HG03521 (cell line): ENCODE data around the gene CCDC78.

Experiments
- ATAC-seq: cut with Tn5 transposase; IDR thresholded peaks from one replicate; pipeline ENCODE4 v1.9.1; 2021; ENCODE audit warnings: mild to moderate bottlenecking, moderate library complexity; ENCODE audit not compliant: unreplicated experiment

The CCDC78 gene

DNA sequence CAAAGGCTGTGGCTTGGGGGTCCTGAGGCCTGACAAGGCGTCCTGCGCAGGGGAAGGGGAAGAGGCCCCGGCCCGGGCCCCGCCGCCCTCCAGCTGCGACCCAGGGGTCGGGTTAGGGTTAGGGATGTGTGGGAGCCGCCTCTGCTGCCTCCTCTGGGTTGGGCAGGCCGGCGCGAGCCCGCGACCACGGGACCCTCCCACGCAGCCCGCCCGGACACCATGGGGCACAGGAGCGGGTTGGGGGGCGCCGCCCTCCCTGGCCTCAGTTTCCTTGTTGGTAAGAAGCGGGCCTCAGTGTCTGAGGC is 14.2 kb upstream of the CCDC78 start:
- ATAC-seq: peak; percentile 13

DNA sequence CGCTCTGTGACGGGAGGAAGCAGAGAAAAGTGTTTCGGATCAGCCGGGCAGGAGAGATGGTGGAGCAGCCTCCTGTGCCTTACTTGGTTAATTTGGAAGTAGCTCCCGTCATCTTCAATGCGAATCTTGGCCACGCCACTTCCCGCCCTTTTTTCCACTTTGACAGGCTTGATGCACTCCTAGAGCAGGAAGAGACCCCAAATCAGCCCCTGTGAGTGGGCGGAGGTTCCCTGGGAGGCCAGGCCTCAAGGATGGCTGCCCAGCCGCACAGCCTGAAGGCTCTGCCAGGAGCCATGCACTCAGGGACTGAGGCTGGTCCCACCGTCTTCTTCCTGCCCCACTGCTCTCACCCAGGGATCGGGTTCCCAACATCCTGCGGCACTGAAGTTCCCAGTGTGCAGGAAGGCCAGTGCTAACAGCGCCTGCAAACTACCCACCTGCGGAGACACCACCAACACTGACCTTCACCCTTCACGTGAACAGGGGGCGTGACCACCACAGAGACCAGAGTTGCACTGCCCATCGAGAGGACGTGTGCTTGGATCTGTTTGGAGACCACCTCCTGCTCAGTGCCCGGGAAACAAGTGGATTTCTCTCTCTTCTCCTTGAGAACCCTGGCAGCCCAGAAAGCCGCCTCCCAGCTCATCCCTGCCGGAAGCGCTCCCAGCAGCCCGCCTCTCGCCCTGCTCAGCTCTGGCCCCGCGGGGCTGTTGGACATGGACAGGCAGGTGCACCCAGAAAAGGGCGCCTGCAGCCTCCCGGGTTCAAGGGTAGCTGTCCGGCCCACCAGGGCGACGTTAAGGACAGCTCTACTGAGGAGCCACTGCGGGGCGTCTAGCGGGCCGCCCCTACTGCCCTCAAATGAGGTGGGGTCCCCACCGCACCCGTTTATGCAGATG is 13.6 kb upstream of the CCDC78 start:
- ATAC-seq: no peak

DNA sequence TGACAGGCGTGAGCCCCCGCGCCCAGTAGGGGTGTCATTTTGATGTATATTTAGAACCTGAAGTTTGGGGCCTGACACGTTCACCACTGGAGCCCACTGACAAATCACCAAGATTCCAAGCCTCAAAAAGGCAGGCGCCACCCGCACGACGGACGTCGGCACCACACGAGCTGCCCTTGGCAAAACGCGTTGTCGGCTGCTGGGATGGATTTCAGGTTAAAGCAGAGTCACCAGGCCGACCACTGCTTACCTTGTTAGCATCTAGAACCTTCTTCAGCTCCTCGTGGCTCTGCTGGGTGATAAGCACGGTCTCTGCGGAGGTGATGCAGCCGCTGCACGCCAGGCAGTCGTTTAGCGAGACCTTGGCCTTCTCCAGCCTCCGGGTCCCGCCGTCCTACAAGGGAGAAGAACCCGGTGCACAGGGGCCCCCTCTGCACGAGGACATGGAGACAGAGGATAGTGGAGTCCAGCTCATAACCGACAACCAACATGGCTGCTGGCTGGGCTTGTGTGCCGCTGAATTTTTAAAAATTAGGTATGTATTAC is 10.8 kb upstream of the CCDC78 start:
- no peak for ATAC-seq

DNA sequence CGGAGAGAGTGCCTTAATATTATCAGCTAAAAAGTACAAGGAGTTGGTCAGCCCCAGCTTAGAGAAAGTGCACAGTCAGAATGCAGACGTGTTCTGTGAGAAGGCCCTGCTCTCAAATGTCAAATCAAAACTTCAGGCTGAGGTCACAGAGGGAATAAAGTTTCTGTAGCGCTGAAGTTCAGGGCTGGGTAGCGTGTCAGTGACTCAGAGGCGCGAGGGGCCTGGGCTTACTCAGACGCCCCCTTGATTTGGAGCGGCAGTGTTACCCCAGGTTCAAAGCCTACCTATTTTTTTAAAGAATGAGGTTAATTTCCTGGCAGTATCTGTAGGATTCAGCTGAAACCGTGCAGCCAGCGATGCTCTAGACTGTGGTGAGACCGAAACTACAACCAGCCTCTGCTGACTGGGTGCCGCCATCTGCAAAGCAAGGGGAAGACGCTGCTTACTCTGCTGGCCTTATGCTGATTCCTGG is 9.8 kb upstream of the CCDC78 start:
- no peak for ATAC-seq

DNA sequence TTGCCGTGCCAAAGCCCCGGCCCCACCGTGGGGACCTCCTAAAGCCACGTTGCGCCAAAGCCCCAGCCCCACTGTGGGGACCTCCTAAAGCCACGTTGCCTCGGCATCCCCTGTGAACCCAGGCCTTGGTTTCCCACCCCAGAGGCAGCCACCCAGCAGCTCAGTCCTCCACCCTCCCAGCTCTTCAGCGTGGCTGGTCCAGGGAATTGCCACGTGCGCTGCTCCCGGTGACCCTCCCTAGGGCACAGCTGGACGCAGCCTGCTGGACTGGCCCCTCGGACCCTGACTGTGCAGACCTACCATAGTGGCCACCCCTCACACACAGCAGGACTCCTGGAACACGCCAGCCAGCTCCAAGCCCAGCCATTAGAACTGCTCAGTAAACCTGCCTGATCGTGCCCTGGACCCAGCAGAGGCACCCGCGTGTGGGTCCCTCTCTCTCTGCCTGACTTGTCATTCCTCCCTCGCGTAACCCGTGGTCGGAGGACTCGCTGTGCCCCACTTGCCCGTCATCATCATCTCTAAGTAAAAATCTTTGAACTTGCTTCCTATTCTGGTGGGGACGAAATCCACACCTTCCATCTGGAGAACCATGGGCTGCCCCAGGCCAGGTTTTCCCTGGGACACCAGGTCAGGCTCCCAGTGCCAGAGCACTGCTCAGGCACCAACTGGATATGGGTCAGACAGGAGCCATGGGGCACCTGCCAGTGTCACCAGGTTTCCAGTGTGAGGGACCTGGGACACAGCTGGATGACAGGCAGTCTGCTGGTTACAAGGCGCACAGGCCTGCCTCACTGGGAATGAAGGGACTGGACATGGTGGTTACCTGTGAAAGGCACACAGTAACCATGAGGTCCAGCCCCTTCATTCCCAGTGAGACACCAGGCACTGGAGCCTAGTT is 9.0 kb upstream of the CCDC78 start:
- ATAC-seq: no peak

DNA sequence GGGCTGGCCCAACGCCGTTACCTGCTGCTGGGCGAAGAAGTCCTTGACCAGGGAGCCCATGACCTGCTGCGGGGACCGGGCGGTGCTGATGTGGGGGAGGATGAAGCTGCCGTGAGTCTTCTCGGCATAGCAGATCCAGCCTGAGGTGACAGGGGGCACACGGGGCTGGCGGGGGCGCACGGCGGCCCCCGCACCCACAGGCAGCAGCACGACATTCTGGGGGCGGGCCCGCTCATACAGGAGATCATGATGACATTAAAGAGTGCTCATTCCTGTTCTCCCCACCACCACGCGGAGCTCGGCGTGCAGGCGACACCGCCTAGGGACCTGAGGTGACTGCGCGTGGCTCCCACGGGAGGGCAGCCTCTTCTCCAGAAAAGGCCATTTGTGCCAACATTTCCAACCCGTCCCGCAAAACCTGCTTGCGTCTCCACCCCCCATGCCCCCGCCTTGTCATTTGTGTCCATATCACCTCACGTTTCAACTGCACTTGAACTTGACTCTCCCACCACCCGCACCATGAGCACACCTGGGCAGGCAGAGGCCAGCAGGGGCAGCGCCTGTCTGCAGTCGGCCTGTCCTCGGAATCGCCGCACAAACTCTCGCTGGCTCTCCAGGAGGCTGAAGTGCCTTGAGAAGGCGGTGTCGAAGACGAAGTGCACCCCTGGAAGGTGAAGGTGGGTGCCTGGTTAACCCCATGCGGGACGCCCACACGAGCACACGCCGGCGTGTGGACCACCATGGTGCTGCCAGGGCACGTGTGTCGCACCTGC is 8.2 kb upstream of the CCDC78 start:
- no peak for ATAC-seq

DNA sequence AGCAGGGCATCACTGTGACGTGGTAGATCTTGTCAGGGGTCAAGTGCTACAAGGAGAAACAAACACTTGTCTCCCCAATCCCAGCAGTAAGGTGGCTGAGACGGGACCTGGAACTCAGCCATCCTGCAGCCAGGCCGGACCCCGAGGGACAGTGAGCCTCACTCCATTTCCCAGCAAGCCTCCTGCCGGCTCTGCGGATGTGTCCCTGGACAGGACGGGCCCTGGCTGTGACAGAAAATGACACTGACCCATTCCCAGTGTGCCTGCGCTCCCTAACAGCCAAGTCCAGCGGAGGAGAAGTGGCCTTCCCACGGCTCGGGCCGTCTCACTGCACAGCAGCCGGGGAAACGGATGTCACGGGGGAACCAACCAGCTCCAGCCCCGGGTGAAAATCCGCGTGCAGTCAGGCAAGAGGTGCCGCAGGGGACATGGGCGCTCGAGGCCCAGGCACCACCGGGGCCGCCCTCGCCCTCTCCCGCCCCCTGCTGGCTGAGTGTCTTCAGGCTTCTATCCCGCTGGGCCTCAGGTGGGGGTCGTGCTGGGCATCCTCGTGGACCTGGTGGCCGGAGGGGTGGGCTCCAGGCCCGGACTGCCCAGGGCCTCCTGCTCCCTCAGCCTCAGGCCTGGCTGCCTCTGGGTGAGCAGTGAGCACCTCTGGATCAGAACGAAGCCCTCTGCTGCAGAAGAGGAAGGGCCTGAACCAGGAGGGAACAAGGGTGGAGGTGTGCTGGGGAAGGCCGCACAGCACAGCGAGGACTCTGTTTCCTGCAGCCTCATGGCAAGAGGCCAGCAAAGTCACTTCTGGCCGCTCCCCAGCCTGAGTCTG is 7.4 kb upstream of the CCDC78 start:
- no peak for ATAC-seq

DNA sequence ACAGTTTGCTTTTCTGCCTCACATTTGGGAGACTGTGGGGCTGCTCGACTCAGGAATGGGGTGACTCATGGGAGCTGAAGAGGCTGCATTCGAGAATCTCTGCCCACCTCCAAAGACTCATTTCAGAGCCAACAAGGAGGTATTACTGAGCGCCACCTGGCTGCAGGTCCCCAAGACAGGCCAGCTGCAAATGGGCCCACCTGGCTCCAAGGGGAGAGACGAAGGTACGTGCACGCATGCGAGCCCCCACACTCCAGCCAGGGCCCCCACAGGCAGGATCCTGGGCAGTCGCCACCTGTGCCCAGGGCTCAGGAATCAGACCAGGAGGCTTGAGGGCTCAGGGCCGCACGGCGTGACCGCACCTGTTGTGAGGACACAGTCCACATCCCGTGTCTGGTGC is 6.7 kb upstream of the CCDC78 start:
- ATAC-seq: no peak

DNA sequence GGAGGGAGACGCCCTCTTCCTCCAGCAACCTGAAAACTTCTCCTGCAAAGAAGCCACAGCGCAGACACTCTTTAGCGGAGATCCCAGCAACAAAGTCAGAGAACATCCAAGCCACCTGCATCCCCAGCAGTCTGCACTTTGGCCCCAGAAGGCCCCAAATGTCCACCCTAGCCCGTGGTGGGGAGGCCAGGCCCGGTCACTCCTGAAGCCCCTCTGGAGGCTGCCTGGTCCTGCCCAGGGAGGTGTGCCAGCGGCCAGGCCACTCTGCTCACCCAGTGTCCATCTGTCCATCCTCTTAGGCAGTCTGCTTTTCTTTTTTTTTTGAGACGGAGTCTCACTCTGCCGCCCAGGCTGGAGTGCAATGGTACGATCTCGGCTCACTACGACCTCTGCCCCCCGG is 6.1 kb upstream of the CCDC78 start:
- no peak for ATAC-seq

DNA sequence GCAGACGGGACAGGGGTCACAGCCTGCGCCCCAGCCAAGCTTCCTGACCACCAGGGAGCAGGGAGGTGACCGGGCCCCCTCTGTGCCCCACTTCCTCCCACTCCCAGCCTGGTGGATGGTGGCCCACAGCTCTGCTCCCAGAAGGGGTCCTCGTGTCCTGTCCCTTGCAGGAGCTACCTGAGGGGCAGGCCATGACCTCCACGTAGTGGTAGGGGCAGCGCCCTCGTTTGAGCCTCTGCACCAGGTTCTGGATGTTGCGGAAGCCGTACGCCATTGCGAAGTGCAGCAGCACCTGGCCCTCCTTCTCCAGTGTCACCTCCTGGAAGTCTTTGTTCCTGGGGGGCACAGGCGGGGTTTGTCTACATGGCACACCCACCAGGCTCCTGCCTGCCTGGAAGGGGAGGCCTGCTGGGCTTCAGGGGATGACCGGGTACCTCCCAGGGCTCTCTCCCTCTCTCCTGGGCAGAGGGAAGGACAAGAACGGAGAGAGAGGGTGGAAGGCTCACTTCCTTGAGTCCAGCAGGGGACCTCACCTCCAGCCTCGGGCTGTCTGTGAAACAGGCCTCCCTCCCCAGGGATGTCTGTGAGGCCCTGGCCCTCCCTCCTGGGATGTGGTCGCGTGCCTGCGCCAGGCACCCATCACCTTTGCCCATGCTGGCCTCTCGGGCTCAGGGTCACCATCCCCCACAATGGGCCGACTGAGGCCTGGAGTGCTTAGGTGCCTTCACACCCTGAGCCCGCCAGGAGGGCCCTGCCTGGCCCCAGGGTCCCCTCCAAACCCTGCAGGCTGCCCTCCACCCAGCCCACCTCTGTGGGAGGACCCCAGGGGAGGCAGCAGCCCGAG is 4.6 kb upstream of the CCDC78 start:
- no peak for ATAC-seq

DNA sequence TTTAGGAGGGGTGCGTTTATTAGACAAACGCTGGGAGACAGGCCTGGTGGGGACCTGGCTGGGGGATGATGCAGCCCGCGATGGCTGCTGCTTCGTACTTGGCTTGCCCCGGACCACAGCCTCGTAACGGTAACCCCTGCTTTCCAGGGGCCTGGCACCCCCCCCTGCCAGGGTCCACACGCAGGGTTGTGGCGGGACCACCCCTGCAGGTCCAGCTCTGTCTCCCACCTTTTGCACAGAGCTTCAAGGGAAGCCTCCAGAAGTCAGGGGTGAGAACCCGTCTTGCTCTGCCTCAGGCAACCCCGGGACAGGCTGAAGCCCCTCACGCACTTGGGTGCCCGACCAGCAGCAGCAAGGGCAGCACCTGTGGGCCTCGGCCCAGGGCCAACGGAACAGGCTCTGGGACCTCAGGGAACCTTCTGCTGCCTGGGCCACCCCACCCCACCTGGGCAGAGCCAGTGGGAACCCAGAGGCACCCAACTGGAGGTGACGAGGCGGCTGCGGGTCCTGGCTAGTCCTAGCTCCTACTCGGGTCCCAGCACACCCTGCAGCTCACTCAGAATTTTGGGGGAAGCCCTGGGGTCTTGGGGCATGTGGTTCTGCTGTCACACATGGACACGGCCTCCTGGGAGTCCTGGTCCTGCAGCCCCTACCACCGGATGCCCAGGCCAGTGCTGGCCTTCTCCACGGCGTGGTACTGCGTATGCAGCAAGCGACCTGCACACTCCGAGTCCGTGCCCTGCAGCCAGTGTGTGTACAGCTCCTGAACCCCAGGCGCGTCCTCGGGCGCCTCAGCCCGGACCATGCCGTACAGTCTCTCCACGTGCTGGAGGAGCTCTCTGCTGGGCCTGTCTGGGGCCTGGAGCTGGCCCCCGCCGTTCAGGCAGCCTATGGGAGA is 3.8 kb upstream of the CCDC78 start:
- ATAC-seq: no peak

DNA sequence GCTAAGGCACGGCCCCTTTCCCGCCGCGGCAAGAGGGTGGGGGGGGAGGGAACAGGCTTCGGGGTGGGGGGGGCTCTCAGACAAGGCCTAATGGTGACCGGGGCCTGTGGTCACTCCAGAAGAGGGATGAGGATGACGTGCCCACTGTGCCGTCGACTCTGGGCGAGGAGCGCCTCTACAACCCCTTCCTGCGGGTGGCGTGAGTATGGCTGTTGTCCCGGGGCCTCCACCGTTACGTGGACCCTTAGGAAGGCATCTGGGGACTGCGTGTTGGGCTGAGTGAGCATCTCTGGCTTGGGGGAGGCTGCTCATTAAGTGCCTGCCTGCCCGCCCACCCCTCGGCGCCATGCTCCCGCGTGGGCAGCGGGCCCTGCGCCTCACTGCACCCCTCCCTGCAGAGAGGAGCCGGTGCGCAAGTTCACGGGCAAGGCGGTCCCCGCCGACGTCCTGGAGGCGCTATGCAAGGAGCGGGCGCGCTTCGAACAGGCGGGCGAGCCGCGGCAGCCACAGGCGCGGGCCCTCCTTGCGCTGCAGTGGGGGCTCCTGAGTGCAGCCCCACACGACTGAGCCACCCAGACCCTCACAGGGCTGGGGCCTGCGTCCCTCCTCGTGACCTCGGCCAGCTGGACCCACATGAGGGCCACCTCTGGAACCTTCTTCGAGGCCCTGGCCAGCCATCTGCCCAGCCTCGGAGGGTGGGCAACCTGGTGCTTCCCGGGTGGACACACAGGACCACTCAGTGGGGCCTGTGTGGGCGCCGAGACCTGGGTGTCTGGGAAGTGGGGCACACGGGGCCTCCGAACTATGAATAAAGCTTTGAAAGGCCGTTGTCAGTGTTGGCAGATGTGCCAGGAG is 2.9 kb upstream of the CCDC78 start:
- no peak for ATAC-seq

DNA sequence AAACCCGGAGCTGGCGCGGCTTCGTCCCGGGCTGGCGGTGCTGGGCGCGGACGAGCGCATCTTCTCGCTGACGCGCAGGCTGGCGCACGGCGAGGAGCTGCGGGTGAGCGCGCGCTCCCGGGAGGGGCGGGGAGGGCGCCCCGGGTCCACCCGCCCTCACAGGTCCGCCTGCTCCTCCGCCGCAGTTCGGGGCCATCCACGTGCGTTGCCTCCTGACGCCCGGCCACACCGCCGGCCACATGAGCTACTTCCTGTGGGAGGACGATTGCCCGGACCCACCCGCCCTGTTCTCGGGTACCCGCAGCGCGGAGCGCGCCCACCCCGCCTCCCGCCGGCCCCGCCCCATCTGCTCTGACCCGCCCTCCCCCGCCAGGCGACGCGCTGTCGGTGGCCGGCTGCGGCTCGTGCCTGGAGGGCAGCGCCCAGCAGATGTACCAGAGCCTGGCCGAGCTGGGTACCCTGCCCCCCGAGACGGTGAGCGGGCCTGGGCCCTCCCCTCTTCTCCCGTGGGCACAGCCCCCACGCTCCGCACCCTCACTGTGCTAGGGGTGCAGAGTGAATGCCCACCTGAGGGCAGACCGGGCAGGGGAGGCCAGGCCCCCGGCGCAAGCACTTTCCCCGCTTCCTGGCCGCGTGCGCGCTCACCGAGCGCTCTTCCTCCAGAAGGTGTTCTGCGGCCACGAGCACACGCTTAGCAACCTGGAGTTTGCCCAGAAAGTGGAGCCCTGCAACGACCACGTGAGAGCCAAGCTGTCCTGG is 2.1 kb upstream of the CCDC78 start:
- peak; percentile 37 for ATAC-seq

DNA sequence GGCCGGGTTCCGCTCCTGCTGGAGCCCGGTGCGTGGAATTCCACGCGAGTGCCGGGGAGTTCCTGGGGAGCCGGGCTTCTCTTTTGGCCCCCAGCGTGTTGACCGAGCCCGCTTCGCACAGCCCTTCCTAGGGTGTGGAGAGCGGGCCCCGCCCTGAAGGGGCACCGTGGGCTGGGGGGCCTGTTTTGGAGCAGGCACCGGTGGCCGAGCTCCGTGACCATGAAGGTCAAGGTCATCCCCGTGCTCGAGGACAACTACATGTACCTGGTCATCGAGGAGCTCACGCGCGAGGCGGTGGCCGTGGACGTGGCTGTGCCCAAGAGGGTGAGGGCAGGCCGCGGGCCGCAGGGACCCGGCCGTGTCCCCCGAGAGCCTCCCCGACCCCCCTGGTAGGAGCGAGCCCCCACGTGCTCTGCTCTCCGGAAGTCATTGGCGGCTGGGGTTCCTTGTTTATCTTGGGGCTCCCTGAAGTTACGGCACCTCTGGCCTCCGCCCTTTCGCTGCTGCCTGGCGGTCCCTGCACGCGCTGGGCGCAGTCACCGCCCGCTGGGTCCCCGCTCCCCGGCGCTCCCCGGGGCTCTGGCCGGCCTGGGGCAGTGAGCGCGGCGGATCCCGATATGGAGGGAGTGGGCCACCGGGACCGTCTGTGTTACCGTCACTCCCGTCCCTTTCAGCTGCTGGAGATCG is 1.2 kb upstream of the CCDC78 start:
- ATAC-seq: peak; percentile 2

DNA sequence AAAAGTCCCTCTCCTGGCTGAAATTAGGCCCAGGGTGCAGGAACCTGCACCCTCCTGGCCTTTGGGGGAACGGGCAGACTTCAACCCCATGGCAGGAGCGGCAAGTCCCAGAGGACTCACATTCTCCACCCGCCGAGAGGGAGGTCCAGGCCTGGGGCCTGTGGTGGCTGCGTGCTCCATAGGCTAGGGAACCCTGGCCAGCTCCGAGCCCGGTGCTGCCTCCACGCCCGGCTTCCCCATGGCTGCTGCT is 130 bp downstream of the CCDC78 start:
- ATAC-seq: no peak

DNA sequence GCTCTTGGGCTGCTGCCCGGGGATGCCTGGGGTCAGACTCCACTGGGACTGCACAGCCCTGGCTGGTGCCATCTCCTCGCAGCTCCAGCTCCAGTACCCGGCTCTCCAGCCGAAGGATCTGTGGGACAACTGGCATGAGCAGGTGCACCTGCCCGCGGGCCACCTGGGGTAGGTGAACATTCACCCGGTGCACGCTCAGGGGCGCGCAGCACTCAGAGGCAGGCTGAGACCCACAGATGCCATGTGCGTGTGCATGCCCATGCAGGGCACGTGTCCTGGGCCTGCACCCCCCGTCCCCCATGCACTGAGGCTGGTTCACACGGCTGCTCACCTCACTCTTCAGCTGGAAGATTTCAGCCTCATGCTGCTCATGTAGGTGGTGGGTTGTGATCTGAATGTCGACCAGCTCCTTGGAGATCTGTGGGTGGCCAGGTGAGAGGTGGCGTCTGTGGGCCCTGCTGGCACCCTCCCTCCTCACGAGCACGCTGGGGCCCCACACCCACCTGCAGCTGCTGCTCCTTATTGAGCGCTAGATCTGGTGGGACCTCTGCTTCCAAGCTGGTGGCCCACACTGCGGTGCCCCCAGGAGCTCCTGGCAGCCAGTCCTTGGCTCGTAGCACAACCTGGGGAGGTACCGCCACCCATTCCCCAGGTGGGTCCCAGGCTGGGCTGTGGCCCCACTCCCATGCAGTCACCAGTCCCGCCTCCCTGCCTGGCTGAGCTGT is 618 bp downstream of the CCDC78 start:
- no peak for ATAC-seq
